Measurements from ENCODE around the gene GAD1.

Gene GAD1

DNA sequence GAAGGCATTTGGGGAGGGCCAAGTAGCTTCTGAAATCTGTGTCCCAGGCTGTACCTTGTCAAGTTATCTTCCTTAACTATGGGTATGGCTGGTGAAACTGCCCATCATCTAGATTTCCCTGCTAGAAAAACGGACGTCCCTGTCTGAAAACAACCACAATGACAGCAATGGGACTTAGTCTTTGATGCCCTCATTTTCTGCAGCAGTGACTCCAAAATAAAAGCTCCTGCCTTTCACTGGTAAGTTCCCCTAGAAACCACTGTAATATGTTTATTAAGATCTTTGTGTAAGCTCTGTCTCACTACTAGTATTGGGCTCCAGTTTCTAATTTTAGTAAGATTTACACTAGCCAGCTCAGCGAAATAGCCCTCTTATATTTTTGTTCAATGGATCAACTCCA lies 65.2 kb downstream of the GAD1 start:
- DNase-seq (ENCODE audit: low read depth) = no peak
- no peak for TF ChIP-seq CTCF (IDR thresholded peaks at IDR 0.05; ENCODE audit: insufficient read depth, low read depth, low read length, missing control alignments)
- no peak overlapping the region for H3K4me3 ChIP-seq (ENCODE audit: low read length)

GRCh38 chr2:170882758-170883157 lies 66.1 kb downstream of the GAD1 start:
- no peak for TF ChIP-seq CTCF (IDR thresholded peaks at IDR 0.05; ENCODE audit: insufficient read depth, low read depth, low read length, missing control alignments)

DNA sequence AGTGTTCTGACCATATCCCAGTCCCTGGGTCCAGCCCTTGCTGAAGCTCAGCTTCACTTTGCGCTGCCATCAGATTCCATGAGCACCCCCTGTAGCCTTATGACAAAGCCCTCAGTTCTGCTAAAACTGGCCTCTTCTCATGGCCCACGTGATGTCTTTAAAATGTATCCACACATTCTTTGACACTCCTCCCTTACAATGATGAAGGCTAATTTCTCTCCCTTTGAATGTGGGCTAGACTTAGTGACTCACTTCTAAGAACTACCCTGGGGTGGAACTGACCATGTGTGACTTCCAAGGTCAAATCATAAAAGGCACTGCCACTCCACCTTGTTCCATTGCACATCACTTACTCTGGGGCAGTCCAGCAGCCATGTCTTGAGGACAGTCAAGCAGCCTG lies 67.0 kb downstream of the GAD1 start:
- DNase-seq (ENCODE audit: low read depth) = no peak

More at GRCh38 chr2:170882758-170883157, 66.1 kb downstream of the GAD1 start:
- no peak for DNase-seq (ENCODE audit: low read depth)
- no peak overlapping the region for H3K4me3 ChIP-seq (ENCODE audit: low read length)

DNA sequence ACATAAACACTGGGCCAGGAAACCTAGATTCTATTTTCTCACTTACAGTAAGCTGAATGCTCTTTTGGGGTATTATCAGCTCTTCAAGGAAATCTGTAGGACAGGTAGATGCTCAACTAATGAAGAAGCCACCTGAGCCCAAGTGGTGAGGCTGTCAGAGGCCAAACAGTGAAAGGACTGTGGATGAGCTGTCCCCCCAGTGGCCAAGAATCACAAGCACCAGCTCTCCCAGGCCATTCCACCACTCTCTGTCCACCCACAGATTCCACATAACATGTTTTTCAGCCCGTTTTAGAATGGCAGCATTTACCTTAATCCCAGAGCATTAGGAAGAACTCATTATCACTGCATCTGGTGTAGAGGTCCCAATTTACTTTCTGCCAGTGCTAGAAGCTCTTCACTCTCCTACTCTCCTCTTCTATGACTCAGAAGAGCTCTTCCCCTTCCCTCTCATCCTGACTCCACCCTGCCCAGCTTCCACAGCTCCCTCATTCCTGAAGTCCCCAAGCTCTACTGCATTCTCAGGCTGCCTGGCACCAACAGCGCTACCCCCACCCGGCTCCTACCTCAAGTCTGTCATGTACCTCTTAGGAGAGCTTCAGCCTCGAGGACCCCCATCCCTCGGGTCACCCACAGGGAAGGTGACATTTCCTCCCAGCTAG lies 68.6 kb downstream of the GAD1 start:
- DNase-seq (ENCODE audit: low read depth) = peak; percentile 21
- H3K4me3 ChIP-seq (ENCODE audit: low read length) = no peak overlapping the region
- TF ChIP-seq CTCF (IDR thresholded peaks at IDR 0.05; ENCODE audit: insufficient read depth, low read depth, low read length, missing control alignments) = peak; percentile 6

More for the DNA sequence above, 67.0 kb downstream of the GAD1 start:
- H3K4me3 ChIP-seq (ENCODE audit: low read length) = no peak overlapping the region
- TF ChIP-seq CTCF (IDR thresholded peaks at IDR 0.05; ENCODE audit: insufficient read depth, low read depth, low read length, missing control alignments) = no peak

DNA sequence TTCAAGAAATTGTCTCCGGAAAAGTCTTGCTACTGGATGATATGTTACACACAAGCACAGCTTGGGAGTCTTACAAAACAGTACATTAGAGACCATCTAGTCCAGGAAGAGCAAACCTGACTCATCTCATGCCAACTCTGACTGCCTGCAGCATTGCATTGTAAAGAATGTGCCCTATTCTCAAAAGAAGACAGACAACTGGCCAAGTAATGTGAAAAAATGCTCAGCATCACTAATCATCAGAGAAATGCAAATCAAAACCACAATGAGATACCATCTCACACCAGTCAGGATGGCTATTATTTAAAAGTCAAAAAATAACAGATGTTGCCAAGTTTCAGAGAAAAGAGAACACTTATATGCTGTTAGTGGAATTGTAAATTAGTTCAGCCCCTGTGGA lies 69.7 kb downstream of the GAD1 start:
- no peak overlapping the region for H3K4me3 ChIP-seq (ENCODE audit: low read length)
- DNase-seq (ENCODE audit: low read depth) = peak; percentile 84
- no peak for TF ChIP-seq CTCF (IDR thresholded peaks at IDR 0.05; ENCODE audit: insufficient read depth, low read depth, low read length, missing control alignments)

DNA sequence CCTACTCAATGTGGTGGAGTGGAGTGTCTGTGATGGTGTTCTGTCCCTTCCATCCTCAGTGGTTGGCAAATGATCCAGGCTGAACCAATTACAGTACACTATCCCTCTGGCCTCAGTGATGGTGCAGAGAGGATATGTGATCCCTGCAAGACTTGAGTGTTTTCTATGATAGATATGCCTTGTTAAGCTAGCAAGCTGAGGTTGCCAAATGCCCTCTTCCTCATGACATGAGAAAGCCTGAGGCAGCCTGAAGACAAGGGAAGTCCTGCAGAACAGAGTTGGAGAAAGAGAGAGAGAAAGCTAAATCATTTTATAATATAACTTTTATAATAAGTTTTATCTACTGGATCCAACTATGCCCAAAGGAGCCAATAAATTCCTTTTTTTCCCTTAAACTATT lies 70.8 kb downstream of the GAD1 start:
- no peak for TF ChIP-seq CTCF (IDR thresholded peaks at IDR 0.05; ENCODE audit: insufficient read depth, low read depth, low read length, missing control alignments)
- DNase-seq (ENCODE audit: low read depth) = no peak
- no peak overlapping the region for H3K4me3 ChIP-seq (ENCODE audit: low read length)

DNA sequence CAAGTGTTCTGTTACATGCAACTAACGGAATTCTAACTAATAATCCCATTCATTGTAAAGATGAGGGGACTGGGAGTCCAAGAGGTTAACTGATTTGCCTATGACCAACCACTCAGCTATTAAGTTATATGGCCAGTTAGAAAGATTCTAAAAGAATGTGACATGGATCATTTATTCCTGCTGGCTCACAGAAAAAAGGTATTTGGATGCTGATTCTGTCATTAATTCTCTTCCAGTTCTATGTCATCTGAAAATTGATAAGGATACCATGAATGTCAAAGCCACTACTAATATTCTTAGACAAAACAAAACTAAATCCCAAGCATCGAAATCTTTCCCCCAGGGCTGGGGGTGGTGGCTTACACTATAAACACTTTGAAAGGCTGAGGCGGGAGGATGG lies 71.2 kb downstream of the GAD1 start:
- DNase-seq (ENCODE audit: low read depth) = no peak
- no peak overlapping the region for H3K4me3 ChIP-seq (ENCODE audit: low read length)
- TF ChIP-seq CTCF (IDR thresholded peaks at IDR 0.05; ENCODE audit: insufficient read depth, low read depth, low read length, missing control alignments) = no peak

Measured in epithelial cell of esophagus (primary cell).